Breast epithelium (tissue), 3 donors: Measurements from ENCODE around the gene CES4A.

Experiments
- POLR2A ChIP-seq: fragments of 450-650 bp; IDR thresholded peaks from one replicate; pipeline ENCODE4 v1.6.1; 2016; ENCODE audit warnings: antibody characterized with exemption, mild to moderate bottlenecking, moderate library complexity
- POLR2AphosphoS5 ChIP-seq, 3 donors: sonication (generic); formaldehyde crosslinking; IDR thresholded peaks; one replicate each; pipeline ENCODE4 v1.6.1; 2017; ENCODE audit warnings: antibody characterized with exemption in 3 of 3
- TF ChIP-seq, protein P1 (sequence below), 3 donors: fragments of 450-650 bp; IDR thresholded peaks; one replicate each; pipeline ENCODE4 v1.5.1; 2016 to 2017; ENCODE audit warnings: antibody characterized with exemption in 3 of 3, mild to moderate bottlenecking in 3 of 3, moderate library complexity in 3 of 3

DNA sequence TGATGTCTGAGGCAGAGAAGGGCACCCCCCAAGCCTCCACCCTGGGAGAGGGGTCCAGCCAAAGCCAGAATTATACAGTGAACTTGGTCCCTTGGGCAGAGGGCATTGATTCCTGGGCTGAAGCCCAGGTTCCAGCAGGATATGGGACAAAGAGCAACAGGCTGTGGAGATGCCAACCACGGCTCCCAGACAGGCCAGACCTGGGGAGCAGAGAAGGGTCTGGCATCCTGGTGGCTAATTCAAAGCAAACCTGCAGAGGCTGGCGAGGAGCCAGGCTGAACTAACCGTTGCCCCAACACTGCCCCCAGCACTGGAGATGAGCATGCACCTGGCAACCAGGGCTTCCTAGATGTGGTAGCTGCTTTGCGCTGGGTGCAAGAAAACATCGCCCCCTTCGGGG, 24.3 kb upstream of the CES4A start:
- TF ChIP-seq, protein P1, sequence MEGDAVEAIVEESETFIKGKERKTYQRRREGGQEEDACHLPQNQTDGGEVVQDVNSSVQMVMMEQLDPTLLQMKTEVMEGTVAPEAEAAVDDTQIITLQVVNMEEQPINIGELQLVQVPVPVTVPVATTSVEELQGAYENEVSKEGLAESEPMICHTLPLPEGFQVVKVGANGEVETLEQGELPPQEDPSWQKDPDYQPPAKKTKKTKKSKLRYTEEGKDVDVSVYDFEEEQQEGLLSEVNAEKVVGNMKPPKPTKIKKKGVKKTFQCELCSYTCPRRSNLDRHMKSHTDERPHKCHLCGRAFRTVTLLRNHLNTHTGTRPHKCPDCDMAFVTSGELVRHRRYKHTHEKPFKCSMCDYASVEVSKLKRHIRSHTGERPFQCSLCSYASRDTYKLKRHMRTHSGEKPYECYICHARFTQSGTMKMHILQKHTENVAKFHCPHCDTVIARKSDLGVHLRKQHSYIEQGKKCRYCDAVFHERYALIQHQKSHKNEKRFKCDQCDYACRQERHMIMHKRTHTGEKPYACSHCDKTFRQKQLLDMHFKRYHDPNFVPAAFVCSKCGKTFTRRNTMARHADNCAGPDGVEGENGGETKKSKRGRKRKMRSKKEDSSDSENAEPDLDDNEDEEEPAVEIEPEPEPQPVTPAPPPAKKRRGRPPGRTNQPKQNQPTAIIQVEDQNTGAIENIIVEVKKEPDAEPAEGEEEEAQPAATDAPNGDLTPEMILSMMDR (IDR thresholded peaks at IDR 0.05): no peak
- no peak for TF ChIP-seq POLR2AphosphoS5 (IDR thresholded peaks at IDR 0.05)
- no peak for TF ChIP-seq POLR2A
